AG04449 (cell line): ENCODE measurements around the gene HCRT.
A peak's percentile ranks its signal among the peaks of the same experiment; 100 is the strongest.

Source experiments
- CTCF ChIA-PET: fragments of 350-600 bp; formaldehyde crosslinking; extraction: SDS; loops from one replicate; lab custom pipeline; 2021; ENCODE audit warnings: antibody characterized with exemption; lab: Yijun Ruan, JAX
- POLR2A ChIA-PET: fragments of 400-600, 350-600 bp; formaldehyde crosslinking; extraction: SDS; loops from one replicate; lab custom pipeline; 2020; ENCODE audit warnings: antibody characterized with exemption, inconsistent platforms; lab: Yijun Ruan, JAX
- DNase-seq: peaks from one replicate; pipeline ENCODE4 v3.0.0-alpha.2; 2010; ENCODE audit warnings: low read depth, low spot score
- H3K4me3 ChIP-seq: 2 replicates; pipeline ENCODE4 v1.5.1; 2011; ENCODE audit warnings: low read depth, mild to moderate bottlenecking, control low read depth, low read length
- TF ChIP-seq, protein P1 (sequence below): IDR thresholded peaks from one replicate; pipeline ENCODE4 v1.5.1; 2011; ENCODE audit warnings: mild to moderate bottlenecking, moderate library complexity, low read length, control low read depth, inconsistent platforms; ENCODE audit not compliant: insufficient read depth; ENCODE audit errors: missing control alignments

HCRT gene

DNA sequence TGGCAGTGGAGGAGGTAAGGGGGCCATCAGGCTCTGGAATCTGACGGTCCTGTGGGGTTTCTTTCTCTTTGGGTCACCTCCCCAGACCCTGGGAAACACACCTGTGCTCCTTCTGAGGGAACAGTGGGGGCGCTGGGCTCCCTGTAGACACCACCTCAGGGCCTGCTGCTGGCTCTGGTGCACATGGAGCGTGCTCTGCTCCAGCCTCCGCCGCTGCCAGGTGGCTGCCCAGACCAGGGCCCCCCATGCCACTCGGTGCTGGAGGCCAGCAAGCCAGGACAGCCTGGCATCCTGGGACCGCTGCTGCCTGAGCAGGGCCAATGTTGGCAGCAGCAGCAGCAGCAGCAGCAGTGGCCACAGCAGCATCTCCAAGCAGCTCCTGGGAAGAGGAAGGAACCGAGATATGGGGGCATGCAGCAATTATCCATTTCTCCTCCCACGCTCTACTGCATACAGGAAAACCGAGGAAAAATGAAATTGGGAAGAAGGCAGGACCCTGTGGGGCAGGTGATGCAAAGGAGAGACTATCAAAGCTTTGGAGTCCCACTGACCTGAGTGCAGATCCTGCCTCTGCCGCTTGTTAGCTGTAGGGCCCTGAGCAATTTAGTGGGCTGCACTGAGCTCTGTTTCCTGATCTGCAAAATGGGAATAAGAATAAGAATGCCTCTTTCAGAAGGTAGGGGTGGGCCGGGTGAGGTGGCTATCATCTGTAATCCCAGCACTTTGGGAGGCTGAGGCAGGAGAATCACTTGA is 8.1 kb upstream of the HCRT start:
- TF ChIP-seq, protein P1, sequence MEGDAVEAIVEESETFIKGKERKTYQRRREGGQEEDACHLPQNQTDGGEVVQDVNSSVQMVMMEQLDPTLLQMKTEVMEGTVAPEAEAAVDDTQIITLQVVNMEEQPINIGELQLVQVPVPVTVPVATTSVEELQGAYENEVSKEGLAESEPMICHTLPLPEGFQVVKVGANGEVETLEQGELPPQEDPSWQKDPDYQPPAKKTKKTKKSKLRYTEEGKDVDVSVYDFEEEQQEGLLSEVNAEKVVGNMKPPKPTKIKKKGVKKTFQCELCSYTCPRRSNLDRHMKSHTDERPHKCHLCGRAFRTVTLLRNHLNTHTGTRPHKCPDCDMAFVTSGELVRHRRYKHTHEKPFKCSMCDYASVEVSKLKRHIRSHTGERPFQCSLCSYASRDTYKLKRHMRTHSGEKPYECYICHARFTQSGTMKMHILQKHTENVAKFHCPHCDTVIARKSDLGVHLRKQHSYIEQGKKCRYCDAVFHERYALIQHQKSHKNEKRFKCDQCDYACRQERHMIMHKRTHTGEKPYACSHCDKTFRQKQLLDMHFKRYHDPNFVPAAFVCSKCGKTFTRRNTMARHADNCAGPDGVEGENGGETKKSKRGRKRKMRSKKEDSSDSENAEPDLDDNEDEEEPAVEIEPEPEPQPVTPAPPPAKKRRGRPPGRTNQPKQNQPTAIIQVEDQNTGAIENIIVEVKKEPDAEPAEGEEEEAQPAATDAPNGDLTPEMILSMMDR = no peak
- ChIA-PET CTCF (interaction anchor here (1.0 to 4.1 kb wide), 7 partner anchors 9 to 263 kb away, joined by 3 to 44 read pairs (median 7); partner anchors contain the start of genes HCRT and KCNH4), POLR2A (no interaction called here)
- DNase-seq = no peak
- H3K4me3 ChIP-seq = peak overlapping the region; percentile 81

DNA sequence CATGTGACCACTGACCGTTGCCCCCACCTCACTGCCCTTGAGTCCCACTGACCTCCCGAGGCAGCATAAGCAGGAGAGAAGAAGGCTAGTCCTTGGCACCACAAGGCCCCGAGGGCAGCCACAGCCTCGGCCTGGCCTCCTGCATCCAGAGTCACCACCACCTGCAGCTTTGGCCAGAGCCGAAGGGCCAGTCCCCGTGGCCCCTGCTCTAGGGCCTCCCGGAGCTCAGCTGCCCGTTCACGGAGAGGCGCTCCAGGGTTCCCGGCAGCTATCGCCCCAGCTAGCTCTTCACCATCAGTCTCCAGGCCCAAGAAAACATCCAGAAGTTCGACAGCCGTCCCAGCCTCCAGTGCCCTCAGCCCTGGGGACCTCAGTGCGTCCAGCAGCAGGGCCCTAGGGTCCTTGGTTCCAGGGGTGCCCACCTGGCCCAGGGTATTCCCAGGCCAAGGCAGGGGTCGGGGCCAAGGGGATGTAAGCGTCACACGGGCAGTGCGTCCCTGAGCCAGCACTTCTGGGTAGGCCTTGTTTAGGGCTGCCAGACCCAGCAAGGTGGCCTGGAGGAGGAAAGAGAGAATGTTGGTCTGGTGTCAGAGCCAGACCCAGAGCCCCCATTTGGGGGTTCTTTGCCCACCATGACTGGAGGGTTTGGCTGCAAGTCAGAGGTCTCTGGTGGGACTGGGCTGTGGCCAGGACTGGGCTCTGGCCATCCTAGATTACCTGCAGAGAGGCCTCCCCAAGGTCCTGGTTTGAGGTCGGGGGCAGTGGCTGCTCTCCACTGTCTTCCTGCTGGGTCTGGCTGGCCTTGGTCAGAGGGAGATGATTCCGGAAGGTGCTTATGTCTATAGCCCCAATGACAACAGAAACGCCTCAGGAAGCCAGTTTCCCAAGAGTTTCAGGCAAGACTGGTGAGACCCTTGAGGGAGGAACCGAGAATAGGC is 7.2 kb upstream of the HCRT start:
- ChIA-PET POLR2A (no interaction called here), CTCF (interaction anchor here (2.0 to 4.1 kb wide), 2 partner anchors 8 to 12 kb away, joined by 15 to 44 read pairs; partner anchors contain the start of genes HCRT and KCNH4)
- TF ChIP-seq, protein P1 = no peak
- no peak for DNase-seq
- H3K4me3 ChIP-seq = no peak overlapping the region

DNA sequence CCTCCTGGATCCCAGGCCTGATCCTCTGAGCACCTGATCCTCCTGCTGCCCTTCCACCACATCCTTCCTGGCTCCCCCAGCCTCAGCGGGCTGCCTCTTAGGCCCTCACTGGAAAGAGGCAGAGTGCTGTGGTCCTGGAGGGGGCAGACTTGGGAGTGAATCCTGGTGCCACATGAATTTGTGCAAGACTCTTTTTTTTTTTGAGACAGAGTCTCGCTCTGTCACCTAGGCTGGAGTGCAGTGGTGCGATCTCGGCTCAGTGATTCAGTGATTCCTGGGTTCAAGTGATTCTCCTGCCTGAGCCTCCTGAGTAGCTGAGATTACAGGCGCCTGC is 6.0 kb upstream of the HCRT start:
- POLR2A ChIA-PET = no interaction called here
- no peak overlapping the region for H3K4me3 ChIP-seq
- TF ChIP-seq, protein P1 = no peak
- CTCF ChIA-PET = interaction anchor here (1.4 kb wide), 1 partner anchor 10 kb away, joined by 14 read pairs; the partner anchor contains the start of gene KCNH4
- DNase-seq = no peak

DNA sequence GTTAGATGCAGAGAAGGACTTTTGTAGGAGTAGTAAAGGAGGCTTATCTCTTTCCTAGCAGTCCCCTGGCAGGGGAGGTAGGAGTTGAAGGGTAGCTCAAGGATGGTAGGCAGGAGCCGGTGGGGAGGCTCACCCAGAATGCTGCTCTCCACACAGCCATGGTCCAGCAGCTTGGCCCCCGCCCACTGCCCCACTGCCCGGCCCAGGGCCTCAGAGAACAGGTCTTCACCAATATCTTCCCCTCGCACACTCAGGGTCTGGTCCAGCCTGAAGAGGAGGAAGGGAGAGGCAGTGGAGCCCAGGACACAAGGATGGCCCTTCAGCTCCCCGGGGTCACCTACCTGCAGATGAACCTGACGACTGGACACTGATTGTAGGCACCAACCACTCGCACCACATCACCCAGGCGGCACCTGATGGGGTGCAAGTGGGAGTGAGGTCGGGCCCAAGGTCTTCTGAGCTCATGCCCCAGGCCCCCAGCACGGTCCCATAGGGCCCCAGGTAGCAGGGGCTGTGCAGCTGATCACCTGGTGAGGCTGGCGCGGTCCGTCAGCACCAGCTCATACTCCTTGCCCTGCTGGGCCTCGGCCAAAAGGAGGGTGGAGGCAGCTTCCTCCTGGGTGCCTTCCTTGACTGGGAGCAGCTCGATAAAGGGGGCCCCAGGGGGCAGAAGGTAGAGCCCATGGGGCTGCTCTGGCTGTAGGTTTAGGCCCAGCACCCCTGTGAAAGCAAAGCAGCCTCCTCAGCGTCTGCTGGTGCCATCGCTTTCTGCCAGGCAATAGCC is 5.4 kb upstream of the HCRT start:
- H3K4me3 ChIP-seq = no peak overlapping the region
- ChIA-PET CTCF (interaction anchor here (1.0 to 1.4 kb wide), 2 partner anchors 10 to 340 kb away, joined by 3 to 14 read pairs; partner anchors contain the start of gene KCNH4), POLR2A (interaction anchor here (0.5 kb wide), 1 partner anchor 29 kb away, joined by 5 read pairs; no protein-coding TSS in a partner anchor)
- TF ChIP-seq, protein P1 = no peak
- no peak for DNase-seq

DNA sequence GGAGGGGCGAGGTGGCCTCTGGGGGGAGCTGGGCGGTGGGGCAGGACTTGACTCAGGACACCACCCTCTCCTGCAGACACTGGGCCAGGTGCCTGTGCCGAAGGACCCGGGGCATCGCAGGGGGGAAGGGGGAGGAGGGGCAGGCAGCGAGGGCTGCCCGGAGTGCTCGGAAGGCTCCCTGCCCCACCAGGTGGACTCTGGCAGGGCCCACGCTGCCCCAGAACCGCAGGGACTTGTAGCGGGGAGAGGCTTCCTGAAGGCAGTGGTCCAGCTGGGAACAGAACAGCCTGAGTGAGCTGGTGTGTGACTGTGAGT is 4.4 kb upstream of the HCRT start:
- TF ChIP-seq, protein P1 = no peak
- no peak overlapping the region for H3K4me3 ChIP-seq
- ChIA-PET CTCF (interaction anchor here (1.0 to 1.4 kb wide), 3 partner anchors 8 to 341 kb away, joined by 3 to 14 read pairs (median 4); partner anchors contain the start of gene KCNH4), POLR2A (no interaction called here)
- no peak for DNase-seq
